Measurements from ENCODE around the gene ARSI. TPM values are rescaled to one million over a fixed set of nuclear protein-coding genes. Genes with fewer than 3 reads are reported as not detected.

ARSI gene
- total and polyA plus RNA-seq, 2 donors (not counting 1 experiment from before 2014, with no cell fraction given): 5.9 to 12.5 TPM

DNA sequence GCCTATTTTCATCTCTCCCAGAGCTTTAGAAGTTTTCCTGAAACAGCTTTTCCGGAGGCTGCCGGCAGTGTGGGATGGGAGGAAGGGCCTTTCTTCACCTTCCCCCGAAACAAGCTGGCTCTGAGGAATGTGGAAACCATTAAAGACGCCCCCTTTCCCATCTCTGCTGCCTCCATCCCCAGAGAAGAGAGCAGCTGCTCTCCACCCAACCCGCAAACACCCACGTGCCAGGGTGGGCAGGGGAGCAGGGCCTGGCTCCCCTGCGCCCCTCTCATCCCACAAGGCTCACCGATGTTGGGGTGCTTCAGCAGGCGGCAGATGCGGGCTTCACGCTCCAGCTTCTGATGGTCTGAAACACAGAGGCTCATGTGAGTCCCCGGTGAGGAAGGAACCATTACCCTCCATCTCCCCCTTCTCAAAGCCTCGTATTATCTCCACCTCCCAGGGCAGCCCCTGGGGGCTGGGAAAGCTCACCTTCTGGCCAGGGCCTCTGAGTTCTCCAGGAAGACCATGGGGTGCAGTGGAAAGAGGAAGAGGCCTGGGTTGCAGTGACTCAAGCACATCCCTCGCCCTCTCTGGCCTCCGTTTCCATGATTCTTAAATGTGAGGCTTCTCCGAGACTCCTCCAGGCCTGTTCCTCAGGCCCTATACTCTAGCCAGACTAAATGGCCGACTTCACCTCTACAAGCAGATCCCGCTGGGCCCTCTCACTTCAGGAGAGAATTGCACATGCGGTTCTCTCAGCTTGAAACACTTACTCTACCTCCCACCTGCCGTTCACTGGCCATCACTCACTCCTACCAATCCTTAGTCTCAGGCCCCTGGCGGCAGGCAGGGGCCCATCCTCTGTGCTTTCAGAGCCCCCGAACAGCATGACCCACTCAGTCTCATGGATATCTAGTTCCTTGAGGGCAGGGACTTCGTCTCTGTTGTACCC, 37.8 kb downstream of the ARSI start:
- TF ChIP-seq EZH2 (IDR thresholded peaks at IDR 0.05; ENCODE audit: low read length, missing control alignments) (no peak), CTCF (conservative IDR thresholded peaks at IDR 0.05 in 1 of 2, IDR thresholded peaks at IDR 0.05 in 1 of 2; ENCODE audit: low read depth in 1 of 2, low read length in 2 of 2) (no peak)
- Histone ChIP-seq H3K9ac (ENCODE audit: insufficient read depth, low read length) (peak overlapping the region; percentile 1), H4K20me1 (ENCODE audit: control insufficient read depth, extremely low read depth, insufficient read depth, low read length) (no peaks in the 10 kb centered on the region), H3K4me1 (ENCODE audit: control insufficient read depth, extremely low read depth, insufficient read depth, low read length) (peaks cover 37% of the 10 kb centered on the region), H3K4me2 (ENCODE audit: extremely low read depth, insufficient read depth, low read length) (no peak overlapping the region), H2AFZ (ENCODE audit: low read length) (no peak overlapping the region), H3K27me3 (ENCODE audit: control insufficient read depth, insufficient read depth, low read length) (no peaks in the 10 kb centered on the region), H3K79me2 (ENCODE audit: control insufficient read depth, insufficient read depth, low read length) (no peaks in the 10 kb centered on the region), H3K27ac (ENCODE audit: insufficient read depth, low read length) (peak overlapping the region; percentile 52), H3K4me3 (replicated peaks in 1 of 4; ENCODE audit: control extremely low read depth in 1 of 4, insufficient read depth in 1 of 4, low read depth in 3 of 4, low read length in 4 of 4) (no peak overlapping the region), H3K36me3 (ENCODE audit: control insufficient read depth, insufficient read depth, low read length) (no peaks in the 10 kb centered on the region), H3K9me3 (ENCODE audit: control insufficient read depth, insufficient read depth, low read depth, low read length) (no peaks in the 10 kb centered on the region)
- DNase-seq (ENCODE audit: low read depth in 2 of 2): no peak

GRCh38 chr5:150263801-150264621, 38.7 kb downstream of the ARSI start:
- H3K79me2 ChIP-seq (ENCODE audit: control insufficient read depth, insufficient read depth, low read length): no peaks in the 10 kb centered on the region
- no peak overlapping the region for H3K9ac ChIP-seq (ENCODE audit: insufficient read depth, low read length)
- no peaks in the 10 kb centered on the region for H3K9me3 ChIP-seq (ENCODE audit: control insufficient read depth, insufficient read depth, low read depth, low read length)
- H2AFZ ChIP-seq (ENCODE audit: low read length): peak overlapping the region; percentile 29
- DNase-seq (ENCODE audit: low read depth in 2 of 2): peak; percentile 87 to 92
- H3K4me3 ChIP-seq (replicated peaks in 1 of 4; ENCODE audit: control extremely low read depth in 1 of 4, insufficient read depth in 1 of 4, low read depth in 3 of 4, low read length in 4 of 4): peak overlapping the region in 3 of 4 experiments; percentile 21 to 31 (median 30)
- H3K4me1 ChIP-seq (ENCODE audit: control insufficient read depth, extremely low read depth, insufficient read depth, low read length): peaks cover 37% of the 10 kb centered on the region
- H3K4me2 ChIP-seq (ENCODE audit: extremely low read depth, insufficient read depth, low read length): peak overlapping the region; percentile 87
- TF ChIP-seq CTCF (conservative IDR thresholded peaks at IDR 0.05 in 1 of 2, IDR thresholded peaks at IDR 0.05 in 1 of 2; ENCODE audit: low read depth in 1 of 2, low read length in 2 of 2): no peak
- no peak for TF ChIP-seq EZH2 (IDR thresholded peaks at IDR 0.05; ENCODE audit: low read length, missing control alignments)
- H3K36me3 ChIP-seq (ENCODE audit: control insufficient read depth, insufficient read depth, low read length): no peaks in the 10 kb centered on the region
- H4K20me1 ChIP-seq (ENCODE audit: control insufficient read depth, extremely low read depth, insufficient read depth, low read length): no peaks in the 10 kb centered on the region
- H3K27me3 ChIP-seq (ENCODE audit: control insufficient read depth, insufficient read depth, low read length): no peaks in the 10 kb centered on the region
- peak overlapping the region; percentile 52 for H3K27ac ChIP-seq (ENCODE audit: insufficient read depth, low read length)

- Histone ChIP-seq H3K27me3 (ENCODE audit: control insufficient read depth, insufficient read depth, low read length) (no peaks in the 10 kb centered on the region), H3K79me2 (ENCODE audit: control insufficient read depth, insufficient read depth, low read length) (no peaks in the 10 kb centered on the region), H3K4me3 (replicated peaks in 1 of 4; ENCODE audit: control extremely low read depth in 1 of 4, insufficient read depth in 1 of 4, low read depth in 3 of 4, low read length in 4 of 4) (peak overlapping the region in 3 of 4 experiments; percentile 21 to 31 (median 30)), H3K9ac (ENCODE audit: insufficient read depth, low read length) (no peak overlapping the region), H3K4me2 (ENCODE audit: extremely low read depth, insufficient read depth, low read length) (peak overlapping the region; percentile 87), H2AFZ (ENCODE audit: low read length) (peak overlapping the region; percentile 29), H3K36me3 (ENCODE audit: control insufficient read depth, insufficient read depth, low read length) (no peaks in the 10 kb centered on the region), H4K20me1 (ENCODE audit: control insufficient read depth, extremely low read depth, insufficient read depth, low read length) (no peaks in the 10 kb centered on the region), H3K4me1 (ENCODE audit: control insufficient read depth, extremely low read depth, insufficient read depth, low read length) (peaks cover 37% of the 10 kb centered on the region), H3K27ac (ENCODE audit: insufficient read depth, low read length) (peak overlapping the region; percentile 52), H3K9me3 (ENCODE audit: control insufficient read depth, insufficient read depth, low read depth, low read length) (no peaks in the 10 kb centered on the region)
- peak in 1 of 2 donors; percentile 33 for DNase-seq (ENCODE audit: low read depth in 2 of 2)
- TF ChIP-seq CTCF (conservative IDR thresholded peaks at IDR 0.05 in 1 of 2, IDR thresholded peaks at IDR 0.05 in 1 of 2; ENCODE audit: low read depth in 1 of 2, low read length in 2 of 2) (no peak), EZH2 (IDR thresholded peaks at IDR 0.05; ENCODE audit: low read length, missing control alignments) (no peak)
These were observed 39.3 kb downstream of the ARSI start for GRCh38 chr5:150263375-150263775.
